ENCODE results near the gene FUT8. TPM values are rescaled to one million over a fixed set of nuclear protein-coding genes. Genes with fewer than 3 reads are reported as not detected.

The FUT8 gene
- total and polyA plus RNA-seq, 4 donors = 1.1 to 14.1 (median 4.0) TPM

DNA sequence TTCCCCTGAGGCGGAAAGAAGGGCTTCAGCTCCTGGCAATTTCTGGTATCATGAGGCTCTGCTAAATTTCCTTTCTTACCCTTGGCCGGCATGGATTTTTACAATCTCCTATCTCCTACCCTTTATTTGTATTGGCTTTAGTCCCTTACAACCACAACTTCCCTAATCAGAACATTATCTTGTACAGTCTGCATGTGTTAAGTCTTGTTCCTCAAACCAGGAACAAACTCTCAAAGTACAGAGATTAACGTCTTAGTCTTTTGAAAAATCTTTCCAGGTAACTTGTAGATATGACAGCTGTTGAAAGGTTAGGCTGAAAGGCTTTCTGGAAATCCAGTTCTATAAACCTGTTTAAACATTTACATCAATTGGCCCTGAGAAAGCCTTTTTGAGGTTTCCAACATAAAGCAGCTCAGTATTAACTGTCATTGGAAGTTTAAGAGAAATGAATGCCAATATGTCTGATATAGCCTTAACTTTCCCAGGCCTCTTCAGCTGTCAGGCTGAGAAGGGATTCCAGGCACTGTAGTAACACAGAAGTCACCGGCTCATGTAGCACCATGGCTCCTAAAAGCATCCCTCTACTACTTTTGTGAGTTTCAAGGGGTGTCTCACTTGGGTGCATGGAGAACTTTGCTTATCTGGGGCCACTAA lies 360.5 kb downstream of the FUT8 start:
- Histone ChIP-seq H3K9me3 (ENCODE audit: control insufficient read depth in 4 of 4, low read length in 3 of 4) (peaks cover 0 to 2% (median 0%) of the 10 kb centered on the region in 4 donors), H3K36me3 (ENCODE audit: control insufficient read depth in 4 of 4, insufficient read depth in 3 of 4, low read depth in 1 of 4, low read length in 3 of 4) (no peaks in the 10 kb centered on the region), H3K27me3 (ENCODE audit: control insufficient read depth in 4 of 4, insufficient read depth in 4 of 4, low read length in 3 of 4) (no peaks in the 10 kb centered on the region), H3K9ac (ENCODE audit: low read depth in 1 of 2, low read length in 2 of 2) (no peak overlapping the region), H3K4me1 (ENCODE audit: control insufficient read depth in 4 of 4, insufficient read depth in 4 of 4, low read length in 3 of 4) (peaks cover 0 to 2% (median 0%) of the 10 kb centered on the region in 4 donors), H3K4me3 (ENCODE audit: low read depth in 1 of 3, low read length in 3 of 3) (no peak overlapping the region), H3K27ac (ENCODE audit: low read depth in 1 of 2, low read length in 2 of 2) (no peak overlapping the region)
- no peak for DNase-seq (ENCODE audit: low spot score)
- 55% methylated on average over 4 of the region's 4 CpGs for WGBS
- TF ChIP-seq ZBTB33 (IDR thresholded peaks at IDR 0.05) = no peak
- TF ChIP-seq RAD21 (IDR thresholded peaks at IDR 0.05) = no peak
- TF ChIP-seq NR2F2 (IDR thresholded peaks at IDR 0.05) = no peak
- no peak for TF ChIP-seq RXRA (IDR thresholded peaks at IDR 0.05)
- TF ChIP-seq TAF1 (conservative IDR thresholded peaks at IDR 0.05) = no peak
- no peak for TF ChIP-seq FOXA1 (IDR thresholded peaks at IDR 0.05)
- no peak for TF ChIP-seq MAX (IDR thresholded peaks at IDR 0.05)
- no peak for TF ChIP-seq HNF4G (IDR thresholded peaks at IDR 0.05)
- TF ChIP-seq SP1 (IDR thresholded peaks at IDR 0.05) = no peak
- no peak for TF ChIP-seq EGR1 (IDR thresholded peaks at IDR 0.05; ENCODE audit: low read depth in 2 of 2)
- no peak for TF ChIP-seq CTCF (IDR thresholded peaks at IDR 0.05; ENCODE audit: low read depth, low read length, missing input control)
- no peak for TF ChIP-seq FOXA2 (IDR thresholded peaks at IDR 0.05)
- TF ChIP-seq, protein P1, sequence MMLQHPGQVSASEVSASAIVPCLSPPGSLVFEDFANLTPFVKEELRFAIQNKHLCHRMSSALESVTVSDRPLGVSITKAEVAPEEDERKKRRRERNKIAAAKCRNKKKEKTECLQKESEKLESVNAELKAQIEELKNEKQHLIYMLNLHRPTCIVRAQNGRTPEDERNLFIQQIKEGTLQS (IDR thresholded peaks at IDR 0.05) = no peak
- TF ChIP-seq YY1 (IDR thresholded peaks at IDR 0.05) = no peak
- TF ChIP-seq, protein P2, sequence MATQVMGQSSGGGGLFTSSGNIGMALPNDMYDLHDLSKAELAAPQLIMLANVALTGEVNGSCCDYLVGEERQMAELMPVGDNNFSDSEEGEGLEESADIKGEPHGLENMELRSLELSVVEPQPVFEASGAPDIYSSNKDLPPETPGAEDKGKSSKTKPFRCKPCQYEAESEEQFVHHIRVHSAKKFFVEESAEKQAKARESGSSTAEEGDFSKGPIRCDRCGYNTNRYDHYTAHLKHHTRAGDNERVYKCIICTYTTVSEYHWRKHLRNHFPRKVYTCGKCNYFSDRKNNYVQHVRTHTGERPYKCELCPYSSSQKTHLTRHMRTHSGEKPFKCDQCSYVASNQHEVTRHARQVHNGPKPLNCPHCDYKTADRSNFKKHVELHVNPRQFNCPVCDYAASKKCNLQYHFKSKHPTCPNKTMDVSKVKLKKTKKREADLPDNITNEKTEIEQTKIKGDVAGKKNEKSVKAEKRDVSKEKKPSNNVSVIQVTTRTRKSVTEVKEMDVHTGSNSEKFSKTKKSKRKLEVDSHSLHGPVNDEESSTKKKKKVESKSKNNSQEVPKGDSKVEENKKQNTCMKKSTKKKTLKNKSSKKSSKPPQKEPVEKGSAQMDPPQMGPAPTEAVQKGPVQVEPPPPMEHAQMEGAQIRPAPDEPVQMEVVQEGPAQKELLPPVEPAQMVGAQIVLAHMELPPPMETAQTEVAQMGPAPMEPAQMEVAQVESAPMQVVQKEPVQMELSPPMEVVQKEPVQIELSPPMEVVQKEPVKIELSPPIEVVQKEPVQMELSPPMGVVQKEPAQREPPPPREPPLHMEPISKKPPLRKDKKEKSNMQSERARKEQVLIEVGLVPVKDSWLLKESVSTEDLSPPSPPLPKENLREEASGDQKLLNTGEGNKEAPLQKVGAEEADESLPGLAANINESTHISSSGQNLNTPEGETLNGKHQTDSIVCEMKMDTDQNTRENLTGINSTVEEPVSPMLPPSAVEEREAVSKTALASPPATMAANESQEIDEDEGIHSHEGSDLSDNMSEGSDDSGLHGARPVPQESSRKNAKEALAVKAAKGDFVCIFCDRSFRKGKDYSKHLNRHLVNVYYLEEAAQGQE (IDR thresholded peaks at IDR 0.05) = no peak
- TF ChIP-seq HNF4A (conservative IDR thresholded peaks at IDR 0.05) = no peak
- no peak for TF ChIP-seq GABPA (IDR thresholded peaks at IDR 0.05 in 1 of 2, conservative IDR thresholded peaks at IDR 0.05 in 1 of 2)
- TF ChIP-seq JUND (IDR thresholded peaks at IDR 0.05) = no peak

Data from liver (tissue), 9 donors.